WERI-Rb-1 (cell line): Measurements from ENCODE around the gene PNRC2.
"Not testable (repeated sequence)": the region's sequence is repeated elsewhere in the genome, so short reads cannot be mapped to it uniquely, and the experiment has no call there.

Experiments used
- DNase-seq: peaks from one replicate; pipeline ENCODE4 v3.0.0-alpha.2; 2020
- H3K27ac ChIP-seq: fragments of 250-450 bp; sonication (Bioruptor Pico); 2 replicates; pipeline ENCODE4 v1.5.1; 2020; ENCODE audit warnings: mild to moderate bottlenecking, moderate library complexity
- H3K27me3 ChIP-seq: fragments of 250-450 bp; sonication (Bioruptor Pico); 2 replicates; pipeline ENCODE4 v1.5.1; 2021; ENCODE audit warnings: mild to moderate bottlenecking, low read depth, moderate library complexity; ENCODE audit not compliant: insufficient read depth, severe bottlenecking
- H3K36me3 ChIP-seq: fragments of 250-450 bp; sonication (Bioruptor Pico); 2 replicates; pipeline ENCODE4 v1.5.1; 2020; ENCODE audit warnings: mild to moderate bottlenecking, moderate library complexity
- H3K4me3 ChIP-seq: 2 replicates; pipeline ENCODE4 v1.5.1; 2011; ENCODE audit warnings: low read depth, mild to moderate bottlenecking, control low read depth, low read length
- H3K9me3 ChIP-seq: fragments of 250-450 bp; sonication (Bioruptor Pico); 2 replicates; pipeline ENCODE4 v1.5.1; 2021; ENCODE audit warnings: mild to moderate bottlenecking, moderate library complexity; ENCODE audit not compliant: severe bottlenecking
- CTCF ChIP-seq: IDR thresholded peaks from 2 replicates; pipeline ENCODE4 v1.5.1; 2011; ENCODE audit warnings: low read depth, mild to moderate bottlenecking, control low read depth, inconsistent platforms, low read length

PNRC2 gene

GRCh38 chr1:24010650-24011049, 51.0 kb downstream of the PNRC2 start:
- Histone ChIP-seq H3K4me3 (no peak overlapping the region), H3K9me3 (no peaks in the 10 kb centered on the region), H3K36me3 (no peaks in the 10 kb centered on the region), H3K27me3 (no peaks in the 10 kb centered on the region), H3K27ac (no peak overlapping the region)
- TF ChIP-seq CTCF, result no peak
- DNase-seq, result no peak

GRCh38 chr1:24012878-24013277, 53.2 kb downstream of the PNRC2 start:
- not testable (repeated sequence) for H3K27ac ChIP-seq, H3K27me3 ChIP-seq, H3K9me3 ChIP-seq, H3K4me3 ChIP-seq, DNase-seq, H3K36me3 ChIP-seq
